ENCODE data around the gene CD300LF. TPM values are rescaled to one million over a fixed set of nuclear protein-coding genes. Genes with fewer than 3 reads are reported as not detected.

The CD300LF gene
- total RNA-seq, 1 experiment from 2014 or later: not detected

DNA sequence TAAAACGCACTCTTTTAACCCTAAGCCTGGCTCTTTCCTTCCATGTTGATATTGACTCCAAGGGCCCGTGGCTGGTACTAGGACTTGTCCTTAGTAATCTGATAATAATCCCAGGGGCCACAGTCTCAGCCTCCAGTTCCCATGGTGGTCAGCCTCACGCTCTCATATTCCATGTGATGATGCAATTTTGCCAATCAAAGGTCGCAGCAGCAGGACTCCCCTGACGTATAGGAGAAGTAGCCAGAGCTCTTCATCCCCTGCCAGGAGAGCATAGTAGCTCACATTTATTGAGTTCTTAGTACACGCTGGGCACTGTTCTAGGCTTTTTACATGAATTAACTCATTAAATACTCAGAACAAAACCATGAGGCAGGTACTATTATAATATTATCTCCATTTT lies 42.4 kb downstream of the CD300LF start:
- Histone ChIP-seq H3K9ac (ENCODE audit: low read length) (no peak overlapping the region), H3K4me2 (ENCODE audit: low read depth, low read length, poor library complexity, severe bottlenecking) (no peak overlapping the region), H3K9me3 (ENCODE audit: low read length) (no peaks in the 10 kb centered on the region), H2AFZ (ENCODE audit: low read length) (no peak overlapping the region), H3K4me3 (ENCODE audit: low read length) (no peak overlapping the region), H3K36me3 (ENCODE audit: insufficient read depth, low read length) (no peaks in the 10 kb centered on the region), H3K27ac (ENCODE audit: low read length) (no peak overlapping the region), H3K4me1 (ENCODE audit: low read length) (no peaks in the 10 kb centered on the region), H3K9me2 (replicated peaks; ENCODE audit: insufficient read depth, low read length) (no peaks in the 10 kb centered on the region), H4K20me1 (ENCODE audit: insufficient read depth, low read depth, low read length) (no peaks in the 10 kb centered on the region), H3K27me3 (ENCODE audit: low read length) (no peaks in the 10 kb centered on the region), H3K79me2 (ENCODE audit: low read length) (no peaks in the 10 kb centered on the region)
- DNase-seq: no peak

DNA sequence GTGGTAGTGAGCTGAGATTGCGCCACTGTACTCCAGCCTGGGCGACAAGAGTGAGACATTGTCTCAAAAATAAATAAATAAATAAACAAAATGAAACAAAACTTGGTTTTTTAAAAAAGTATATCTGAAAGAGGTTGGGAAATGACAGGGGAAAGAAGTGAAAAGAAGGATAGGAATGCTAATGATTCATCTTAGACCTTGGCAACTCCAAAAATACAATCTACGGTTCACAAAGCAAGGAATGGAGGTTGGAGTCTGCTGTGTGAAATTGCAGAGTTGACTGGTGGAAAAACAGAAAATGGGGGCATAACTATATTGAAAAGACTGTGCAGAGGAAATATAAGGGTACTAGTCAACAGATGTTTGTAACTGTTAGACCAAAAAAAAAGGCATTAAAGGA lies 49.2 kb downstream of the CD300LF start:
- no peak overlapping the region for H3K9ac ChIP-seq (ENCODE audit: low read length)
- H3K4me1 ChIP-seq (ENCODE audit: low read length): no peaks in the 10 kb centered on the region
- H2AFZ ChIP-seq (ENCODE audit: low read length): no peak overlapping the region
- no peaks in the 10 kb centered on the region for H3K9me2 ChIP-seq (replicated peaks; ENCODE audit: insufficient read depth, low read length)
- H3K27me3 ChIP-seq (ENCODE audit: low read length): no peaks in the 10 kb centered on the region
- H3K36me3 ChIP-seq (ENCODE audit: insufficient read depth, low read length): no peaks in the 10 kb centered on the region
- DNase-seq: no peak
- H3K79me2 ChIP-seq (ENCODE audit: low read length): no peaks in the 10 kb centered on the region
- H3K9me3 ChIP-seq (ENCODE audit: low read length): no peaks in the 10 kb centered on the region
- H4K20me1 ChIP-seq (ENCODE audit: insufficient read depth, low read depth, low read length): no peaks in the 10 kb centered on the region
- H3K4me3 ChIP-seq (ENCODE audit: low read length): no peak overlapping the region
- H3K27ac ChIP-seq (ENCODE audit: low read length): no peak overlapping the region
- H3K4me2 ChIP-seq (ENCODE audit: low read depth, low read length, poor library complexity, severe bottlenecking): no peak overlapping the region

GRCh38 chr17:74659889-74660288 lies 52.8 kb downstream of the CD300LF start:
- Histone ChIP-seq H3K27me3 (ENCODE audit: low read length) (no peaks in the 10 kb centered on the region), H3K79me2 (ENCODE audit: low read length) (no peaks in the 10 kb centered on the region), H3K9me2 (replicated peaks; ENCODE audit: insufficient read depth, low read length) (no peaks in the 10 kb centered on the region), H4K20me1 (ENCODE audit: insufficient read depth, low read depth, low read length) (no peaks in the 10 kb centered on the region; the same call in 1 of the 2 replicates), H3K4me3 (ENCODE audit: low read length) (no peak overlapping the region), H3K4me1 (ENCODE audit: low read length) (no peaks in the 10 kb centered on the region), H3K9me3 (ENCODE audit: low read length) (no peaks in the 10 kb centered on the region), H2AFZ (ENCODE audit: low read length) (no peak overlapping the region), H3K9ac (ENCODE audit: low read length) (no peak overlapping the region), H3K27ac (ENCODE audit: low read length) (no peak overlapping the region), H3K36me3 (ENCODE audit: insufficient read depth, low read length) (no peaks in the 10 kb centered on the region), H3K4me2 (ENCODE audit: low read depth, low read length, poor library complexity, severe bottlenecking) (no peak overlapping the region)
- DNase-seq: no peak

DNA sequence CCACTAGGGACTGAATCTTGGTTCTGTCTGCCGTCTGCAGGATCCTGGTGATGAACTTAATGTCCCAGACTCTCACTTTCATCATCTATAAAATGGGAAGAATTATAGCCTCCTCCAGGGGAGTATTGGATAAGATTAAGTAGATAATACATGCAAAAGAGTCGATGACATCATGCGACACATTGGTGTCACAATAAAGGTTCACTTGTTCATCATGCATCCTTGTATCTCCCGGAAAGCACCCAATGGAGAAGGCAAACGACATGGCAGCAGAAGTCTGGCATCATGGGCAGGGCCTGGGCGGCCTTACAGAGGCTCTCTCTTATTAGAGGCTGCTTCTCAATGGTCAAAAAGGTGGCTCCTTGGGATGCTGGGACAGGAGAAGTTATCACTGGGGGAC lies 54.1 kb downstream of the CD300LF start:
- Histone ChIP-seq H3K9me2 (replicated peaks; ENCODE audit: insufficient read depth, low read length) (no peaks in the 10 kb centered on the region), H3K4me2 (ENCODE audit: low read depth, low read length, poor library complexity, severe bottlenecking) (no peak overlapping the region), H3K79me2 (ENCODE audit: low read length) (no peaks in the 10 kb centered on the region), H3K9ac (ENCODE audit: low read length) (no peak overlapping the region), H3K4me3 (ENCODE audit: low read length) (no peak overlapping the region), H3K36me3 (ENCODE audit: insufficient read depth, low read length) (no peaks in the 10 kb centered on the region), H4K20me1 (ENCODE audit: insufficient read depth, low read depth, low read length) (no peaks in the 10 kb centered on the region; the same call in 1 of the 2 replicates), H3K27ac (ENCODE audit: low read length) (no peak overlapping the region), H3K9me3 (ENCODE audit: low read length) (no peaks in the 10 kb centered on the region), H2AFZ (ENCODE audit: low read length) (no peak overlapping the region), H3K27me3 (ENCODE audit: low read length) (no peaks in the 10 kb centered on the region), H3K4me1 (ENCODE audit: low read length) (no peaks in the 10 kb centered on the region)
- DNase-seq: no peak

DNA sequence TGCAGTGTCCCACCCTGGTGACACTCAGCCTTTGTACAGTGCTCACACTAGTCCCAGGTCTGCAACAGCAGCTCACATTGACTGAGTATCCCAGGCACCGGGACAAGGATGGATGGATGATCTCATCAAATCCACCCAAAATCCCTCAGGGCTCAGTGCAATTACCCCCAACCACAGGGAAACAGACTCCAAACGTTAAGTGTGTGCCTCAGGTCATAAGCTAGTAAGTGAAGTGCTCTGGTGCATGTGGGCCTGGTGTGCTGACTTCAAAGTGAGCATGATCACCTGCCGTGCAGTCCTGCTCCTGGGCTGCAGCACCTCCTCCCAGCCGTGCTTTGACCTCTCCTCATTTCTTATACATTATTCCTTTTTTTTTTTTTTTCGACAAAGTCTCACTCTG lies 58.0 kb downstream of the CD300LF start:
- Histone ChIP-seq H3K36me3 (ENCODE audit: insufficient read depth, low read length) (no peaks in the 10 kb centered on the region), H3K79me2 (ENCODE audit: low read length) (no peaks in the 10 kb centered on the region), H3K4me1 (ENCODE audit: low read length) (no peaks in the 10 kb centered on the region), H3K4me2 (ENCODE audit: low read depth, low read length, poor library complexity, severe bottlenecking) (no peak overlapping the region), H3K9ac (ENCODE audit: low read length) (no peak overlapping the region), H3K27me3 (ENCODE audit: low read length) (no peaks in the 10 kb centered on the region), H4K20me1 (ENCODE audit: insufficient read depth, low read depth, low read length) (no peaks in the 10 kb centered on the region; the same call in 1 of the 2 replicates), H3K4me3 (ENCODE audit: low read length) (no peak overlapping the region), H3K9me2 (replicated peaks; ENCODE audit: insufficient read depth, low read length) (no peaks in the 10 kb centered on the region), H2AFZ (ENCODE audit: low read length) (no peak overlapping the region), H3K27ac (ENCODE audit: low read length) (no peak overlapping the region), H3K9me3 (ENCODE audit: low read length) (no peaks in the 10 kb centered on the region)
- DNase-seq: no peak

- H3K4me3 ChIP-seq (ENCODE audit: low read length): no peak overlapping the region
- no peak for DNase-seq
- no peaks in the 10 kb centered on the region for H3K36me3 ChIP-seq (ENCODE audit: insufficient read depth, low read length)
- no peaks in the 10 kb centered on the region for H3K9me2 ChIP-seq (replicated peaks; ENCODE audit: insufficient read depth, low read length)
- no peaks in the 10 kb centered on the region; the same call in 1 of the 2 replicates for H4K20me1 ChIP-seq (ENCODE audit: insufficient read depth, low read depth, low read length)
- H3K9ac ChIP-seq (ENCODE audit: low read length): no peak overlapping the region
- H3K27me3 ChIP-seq (ENCODE audit: low read length): no peaks in the 10 kb centered on the region
- H2AFZ ChIP-seq (ENCODE audit: low read length): no peak overlapping the region
- H3K4me1 ChIP-seq (ENCODE audit: low read length): no peaks in the 10 kb centered on the region
- H3K79me2 ChIP-seq (ENCODE audit: low read length): no peaks in the 10 kb centered on the region
- no peak overlapping the region for H3K4me2 ChIP-seq (ENCODE audit: low read depth, low read length, poor library complexity, severe bottlenecking)
- H3K27ac ChIP-seq (ENCODE audit: low read length): no peak overlapping the region
- no peaks in the 10 kb centered on the region for H3K9me3 ChIP-seq (ENCODE audit: low read length)
Observed at GRCh38 chr17:74652020-74652419, 60.7 kb downstream of the CD300LF start.

- Histone ChIP-seq H4K20me1 (ENCODE audit: insufficient read depth, low read depth, low read length) (no peaks in the 10 kb centered on the region), H3K4me1 (ENCODE audit: low read length) (no peaks in the 10 kb centered on the region), H3K9me2 (replicated peaks; ENCODE audit: insufficient read depth, low read length) (no peaks in the 10 kb centered on the region), H2AFZ (ENCODE audit: low read length) (no peak overlapping the region), H3K79me2 (ENCODE audit: low read length) (no peaks in the 10 kb centered on the region), H3K4me2 (ENCODE audit: low read depth, low read length, poor library complexity, severe bottlenecking) (no peak overlapping the region), H3K27me3 (ENCODE audit: low read length) (no peaks in the 10 kb centered on the region), H3K36me3 (ENCODE audit: insufficient read depth, low read length) (no peaks in the 10 kb centered on the region), H3K9ac (ENCODE audit: low read length) (no peak overlapping the region), H3K4me3 (ENCODE audit: low read length) (no peak overlapping the region), H3K27ac (ENCODE audit: low read length) (no peak overlapping the region), H3K9me3 (ENCODE audit: low read length) (no peaks in the 10 kb centered on the region)
- no peak for DNase-seq
Observed at GRCh38 chr17:74649909-74650308, 62.8 kb downstream of the CD300LF start.

- H3K27me3 ChIP-seq (ENCODE audit: low read length): no peaks in the 10 kb centered on the region
- no peaks in the 10 kb centered on the region for H3K4me1 ChIP-seq (ENCODE audit: low read length)
- H3K27ac ChIP-seq (ENCODE audit: low read length): no peak overlapping the region
- H3K79me2 ChIP-seq (ENCODE audit: low read length): no peaks in the 10 kb centered on the region
- no peaks in the 10 kb centered on the region for H3K36me3 ChIP-seq (ENCODE audit: insufficient read depth, low read length)
- H3K9me2 ChIP-seq (replicated peaks; ENCODE audit: insufficient read depth, low read length): no peaks in the 10 kb centered on the region
- H3K9me3 ChIP-seq (ENCODE audit: low read length): no peaks in the 10 kb centered on the region
- H4K20me1 ChIP-seq (ENCODE audit: insufficient read depth, low read depth, low read length): no peaks in the 10 kb centered on the region
- H3K4me3 ChIP-seq (ENCODE audit: low read length): no peak overlapping the region
- no peak for DNase-seq
- H2AFZ ChIP-seq (ENCODE audit: low read length): no peak overlapping the region
- H3K4me2 ChIP-seq (ENCODE audit: low read depth, low read length, poor library complexity, severe bottlenecking): no peak overlapping the region
- H3K9ac ChIP-seq (ENCODE audit: low read length): no peak overlapping the region
Observed at GRCh38 chr17:74647871-74648672, 64.7 kb downstream of the CD300LF start.
